DOHH2 (cell line): ENCODE data around the gene ZIC2.

Source experiments
- H3F3A ChIP-seq: fragments of 200-600 bp; sonication (generic), shearing (Covaris generic); 2 replicates; pipeline ENCODE4 v1.6.0; 2016; ENCODE audit warnings: antibody characterized with exemption, mild to moderate bottlenecking; ENCODE audit not compliant: control insufficient read depth, insufficient read depth
- H3K27ac ChIP-seq: fragments of 200-600 bp; sonication (generic); 2 replicates; pipeline ENCODE4 v1.5.1; 2014; ENCODE audit warnings: low read depth, mild to moderate bottlenecking, low read length, moderate library complexity
- H3K27me3 ChIP-seq: fragments of 200-600 bp; sonication (generic); 2 replicates; pipeline ENCODE4 v1.6.1; 2014; ENCODE audit warnings: mild to moderate bottlenecking, low read length, mixed read lengths; ENCODE audit not compliant: control insufficient read depth
- H3K36me3 ChIP-seq: fragments of 200-600 bp; sonication (generic); 2 replicates; pipeline ENCODE4 v1.6.1; 2014; ENCODE audit warnings: mild to moderate bottlenecking, low read length, moderate library complexity, mixed read lengths; ENCODE audit not compliant: control insufficient read depth
- H3K4me1 ChIP-seq: fragments of 200-600 bp; sonication (generic); 2 replicates; pipeline ENCODE4 v1.6.1; 2014; ENCODE audit warnings: mild to moderate bottlenecking, low read length, mixed read lengths; ENCODE audit not compliant: control insufficient read depth
- H3K4me2 ChIP-seq: fragments of 200-600 bp; sonication (generic); 2 replicates; pipeline ENCODE4 v1.6.0; 2014; ENCODE audit warnings: mild to moderate bottlenecking, low read length, moderate library complexity
- H3K4me3 ChIP-seq: fragments of 200-600 bp; sonication (generic); 2 replicates; pipeline ENCODE4 v1.5.1; 2014; ENCODE audit warnings: mild to moderate bottlenecking, low read length, mixed read lengths
- H3K79me2 ChIP-seq: fragments of 200-600 bp; sonication (generic); 2 replicates; pipeline ENCODE4 v1.6.1; 2014; ENCODE audit warnings: mild to moderate bottlenecking, low read length, mixed read lengths; ENCODE audit not compliant: control insufficient read depth
- H3K9me2 ChIP-seq: fragments of 200-600 bp; sonication (generic); replicated peaks from 2 replicates; pipeline ENCODE4 v1.6.1; 2014; ENCODE audit warnings: mild to moderate bottlenecking, low read length, mixed read lengths; ENCODE audit not compliant: control insufficient read depth
- H3K9me3 ChIP-seq: fragments of 200-600 bp; sonication (generic); 2 replicates; pipeline ENCODE4 v1.6.1; 2014; ENCODE audit warnings: antibody characterized with exemption, low read length, mixed read lengths; ENCODE audit not compliant: control insufficient read depth, insufficient read depth
- H4K20me1 ChIP-seq: fragments of 200-600 bp; sonication (generic); 2 replicates; pipeline ENCODE4 v1.6.0; 2014; ENCODE audit warnings: low read depth, mild to moderate bottlenecking, antibody characterized with exemption, low read length, moderate library complexity; ENCODE audit not compliant: control insufficient read depth, insufficient read depth
- CTCF ChIP-seq: fragments of 200-600 bp; sonication (generic); IDR thresholded peaks from one replicate; pipeline ENCODE4 v1.5.1; 2014; ENCODE audit warnings: antibody characterized with exemption, mild to moderate bottlenecking, low read depth, low read length; ENCODE audit not compliant: poor library complexity, severe bottlenecking
- EZH2phosphoT487 ChIP-seq: fragments of 200-600 bp; sonication (generic); IDR thresholded peaks from 2 replicates; pipeline ENCODE4 v1.6.1; 2017; ENCODE audit warnings: borderline replicate concordance, mild to moderate bottlenecking, antibody characterized with exemption, low read length, moderate library complexity, mixed read lengths

ZIC2 gene

GRCh38 chr13:99996381-99996973 lies 14.9 kb downstream of the ZIC2 start:
- Histone ChIP-seq H3K27me3 (peaks cover 38% of the 10 kb centered on the region), H4K20me1 (no peaks in the 10 kb centered on the region), H3K79me2 (no peaks in the 10 kb centered on the region), H3F3A (no peaks in the 10 kb centered on the region), H3K4me2 (no peak overlapping the region), H3K4me1 (no peaks in the 10 kb centered on the region), H3K9me3 (no peaks in the 10 kb centered on the region), H3K27ac (no peak overlapping the region), H3K9me2 (no peaks in the 10 kb centered on the region), H3K36me3 (no peaks in the 10 kb centered on the region), H3K4me3 (no peak overlapping the region)
- no peak for TF ChIP-seq EZH2phosphoT487

- TF ChIP-seq CTCF (no peak), EZH2phosphoT487 (no peak)
- H3K27ac ChIP-seq: no peak overlapping the region
- no peaks in the 10 kb centered on the region for H3K9me2 ChIP-seq
- H4K20me1 ChIP-seq: no peaks in the 10 kb centered on the region
- no peaks in the 10 kb centered on the region for H3K4me1 ChIP-seq
- no peaks in the 10 kb centered on the region for H3F3A ChIP-seq
- H3K27me3 ChIP-seq: peaks cover 33% of the 10 kb centered on the region
- H3K4me3 ChIP-seq: no peak overlapping the region
- no peaks in the 10 kb centered on the region for H3K79me2 ChIP-seq
- no peaks in the 10 kb centered on the region for H3K9me3 ChIP-seq
- H3K36me3 ChIP-seq: no peaks in the 10 kb centered on the region
- no peak overlapping the region for H3K4me2 ChIP-seq
These were observed 16.2 kb downstream of the ZIC2 start for GRCh38 chr13:99997702-99998214.

- no peaks in the 10 kb centered on the region for H4K20me1 ChIP-seq
- no peaks in the 10 kb centered on the region for H3F3A ChIP-seq
- no peak overlapping the region for H3K4me2 ChIP-seq
- no peaks in the 10 kb centered on the region for H3K36me3 ChIP-seq
- no peaks in the 10 kb centered on the region for H3K9me3 ChIP-seq
- no peaks in the 10 kb centered on the region for H3K9me2 ChIP-seq
- TF ChIP-seq CTCF: no peak
- TF ChIP-seq EZH2phosphoT487: no peak
- no peaks in the 10 kb centered on the region for H3K79me2 ChIP-seq
- H3K4me1 ChIP-seq: no peaks in the 10 kb centered on the region
- H3K4me3 ChIP-seq: no peak overlapping the region
- peaks cover 31% of the 10 kb centered on the region for H3K27me3 ChIP-seq
- H3K27ac ChIP-seq: no peak overlapping the region
These were observed 16.7 kb downstream of the ZIC2 start for GRCh38 chr13:99998261-99998660.

GRCh38 chr13:100014621-100015020 lies 33.0 kb downstream of the ZIC2 start:
- TF ChIP-seq CTCF (no peak), EZH2phosphoT487 (no peak)
- H3K4me3 ChIP-seq: no peak overlapping the region

More at GRCh38 chr13:100014621-100015020, 33.0 kb downstream of the ZIC2 start:
- no peaks in the 10 kb centered on the region for H3K36me3 ChIP-seq
- H3K9me3 ChIP-seq: no peaks in the 10 kb centered on the region
- H3K79me2 ChIP-seq: no peaks in the 10 kb centered on the region
- H3K4me1 ChIP-seq: no peaks in the 10 kb centered on the region
- H3K27ac ChIP-seq: no peak overlapping the region
- H4K20me1 ChIP-seq: no peaks in the 10 kb centered on the region
- no peaks in the 10 kb centered on the region for H3K27me3 ChIP-seq
- no peaks in the 10 kb centered on the region for H3F3A ChIP-seq
- H3K4me2 ChIP-seq: no peak overlapping the region
- H3K9me2 ChIP-seq: no peaks in the 10 kb centered on the region
